Lower leg skin (tissue), 4 donors: ENCODE data around the gene PARN. TPM values are rescaled to one million over a fixed set of nuclear protein-coding genes. Genes with fewer than 3 reads are reported as not detected.

Experiments used
- DNase-seq, 2 donors: peaks; one replicate each; pipeline ENCODE4 v3.0.0-alpha.2; 2019; ENCODE audit warnings: low spot score in 2 of 2
- H3K4me3 ChIP-seq: fragments of 200-600 bp; sonication (generic); 2 replicates; pipeline ENCODE4 v1.5.1; 2017; ENCODE audit warnings: mild to moderate bottlenecking, low read depth; ENCODE audit not compliant: poor library complexity, severe bottlenecking
- POLR2A ChIP-seq, 2 donors: fragments of 450-650 bp; IDR thresholded peaks; one replicate each; pipeline ENCODE4 v1.6.1; 2016 to 2017; ENCODE audit warnings: antibody characterized with exemption in 2 of 2, mild to moderate bottlenecking in 1 of 2, moderate library complexity in 1 of 2
- WGBS, 2 donors: methylation state at CpG; one replicate each; pipeline ENCODE4 v1.1.5; 2018; 5-methylcytosine and 5-hydroxymethylcytosine counted together
- intact Hi-C: fragments of 100-400 bp; cut with DNase I; formaldehyde crosslinking; loops from one replicate; pipeline ENCODE4 v1.15.0; 2023; ENCODE audit warnings: low total_unique reads
- total RNA-seq, 4 donors: library from RNA; depleted of rRNA; stranded (reverse); fragments of >200 nt; gene quantifications; one replicate each; pipeline ENCODE4 v1.1.0, GENCODE V29; 2016
- TF ChIP-seq, protein P1 (sequence below), 3 donors: fragments of 450-650 bp; IDR thresholded peaks; one replicate each; pipeline ENCODE4 v1.5.1; 2016; ENCODE audit warnings: antibody characterized with exemption in 3 of 3, mild to moderate bottlenecking in 3 of 3, moderate library complexity in 2 of 3

The PARN gene
- total RNA-seq, 4 donors from 2014 or later = 23.4 to 28.7 (median 25.4) TPM

DNA sequence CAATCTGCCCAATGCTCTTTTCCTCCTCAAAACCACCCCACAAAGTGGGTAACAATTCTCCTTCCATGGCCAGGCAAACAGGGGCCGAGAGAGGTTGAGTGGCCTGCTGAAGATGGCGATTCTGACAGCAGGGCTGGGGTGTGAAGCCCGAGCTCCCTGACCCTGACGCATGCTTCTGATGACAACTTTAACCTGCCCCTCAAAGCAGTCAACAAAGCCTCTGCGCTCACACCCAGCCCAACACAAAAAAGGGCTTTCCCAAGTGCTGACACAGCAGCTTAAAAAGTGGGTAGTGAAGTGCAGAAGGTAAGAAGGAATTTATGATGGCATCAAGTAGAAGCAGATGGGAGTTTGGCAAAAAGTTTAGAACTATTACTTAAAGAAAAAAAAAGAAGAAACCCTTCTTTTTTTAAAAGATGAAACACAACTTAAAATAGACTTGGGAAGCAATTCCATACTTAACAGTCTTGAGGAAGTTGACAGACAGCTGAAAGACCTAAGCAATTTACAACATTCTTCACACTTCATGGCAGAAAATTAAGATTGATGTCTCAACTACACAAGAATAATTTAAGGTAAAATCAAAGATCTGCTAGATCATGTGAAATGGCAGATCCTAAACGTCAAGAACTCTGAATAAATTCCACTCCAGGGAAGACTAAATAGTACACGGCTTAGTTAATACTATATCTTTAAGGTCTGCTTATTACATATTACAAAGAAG lies 133.9 kb downstream of the PARN start:
- WGBS, 2 donors = 78 to 83% methylated on average over 7 of the region's 7 CpGs
- intact Hi-C loops = no loop called here
- TF ChIP-seq, protein P1, sequence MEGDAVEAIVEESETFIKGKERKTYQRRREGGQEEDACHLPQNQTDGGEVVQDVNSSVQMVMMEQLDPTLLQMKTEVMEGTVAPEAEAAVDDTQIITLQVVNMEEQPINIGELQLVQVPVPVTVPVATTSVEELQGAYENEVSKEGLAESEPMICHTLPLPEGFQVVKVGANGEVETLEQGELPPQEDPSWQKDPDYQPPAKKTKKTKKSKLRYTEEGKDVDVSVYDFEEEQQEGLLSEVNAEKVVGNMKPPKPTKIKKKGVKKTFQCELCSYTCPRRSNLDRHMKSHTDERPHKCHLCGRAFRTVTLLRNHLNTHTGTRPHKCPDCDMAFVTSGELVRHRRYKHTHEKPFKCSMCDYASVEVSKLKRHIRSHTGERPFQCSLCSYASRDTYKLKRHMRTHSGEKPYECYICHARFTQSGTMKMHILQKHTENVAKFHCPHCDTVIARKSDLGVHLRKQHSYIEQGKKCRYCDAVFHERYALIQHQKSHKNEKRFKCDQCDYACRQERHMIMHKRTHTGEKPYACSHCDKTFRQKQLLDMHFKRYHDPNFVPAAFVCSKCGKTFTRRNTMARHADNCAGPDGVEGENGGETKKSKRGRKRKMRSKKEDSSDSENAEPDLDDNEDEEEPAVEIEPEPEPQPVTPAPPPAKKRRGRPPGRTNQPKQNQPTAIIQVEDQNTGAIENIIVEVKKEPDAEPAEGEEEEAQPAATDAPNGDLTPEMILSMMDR (IDR thresholded peaks at IDR 0.05) = no peak
- TF ChIP-seq POLR2A (IDR thresholded peaks at IDR 0.05) = no peak

GRCh38 chr16:14495213-14496046 lies 134.6 kb downstream of the PARN start:
- intact Hi-C loops = no loop called here
- TF ChIP-seq POLR2A (IDR thresholded peaks at IDR 0.05) = no peak
- TF ChIP-seq, protein P1 (IDR thresholded peaks at IDR 0.05) = no peak
- H3K4me3 ChIP-seq = no peak overlapping the region
- 95 to 98% methylated on average over 18 of the region's 18 CpGs for WGBS, 2 donors
- no peak for DNase-seq

More for the DNA sequence above, 133.9 kb downstream of the PARN start:
- no peak for DNase-seq
- no peak overlapping the region for H3K4me3 ChIP-seq

DNA sequence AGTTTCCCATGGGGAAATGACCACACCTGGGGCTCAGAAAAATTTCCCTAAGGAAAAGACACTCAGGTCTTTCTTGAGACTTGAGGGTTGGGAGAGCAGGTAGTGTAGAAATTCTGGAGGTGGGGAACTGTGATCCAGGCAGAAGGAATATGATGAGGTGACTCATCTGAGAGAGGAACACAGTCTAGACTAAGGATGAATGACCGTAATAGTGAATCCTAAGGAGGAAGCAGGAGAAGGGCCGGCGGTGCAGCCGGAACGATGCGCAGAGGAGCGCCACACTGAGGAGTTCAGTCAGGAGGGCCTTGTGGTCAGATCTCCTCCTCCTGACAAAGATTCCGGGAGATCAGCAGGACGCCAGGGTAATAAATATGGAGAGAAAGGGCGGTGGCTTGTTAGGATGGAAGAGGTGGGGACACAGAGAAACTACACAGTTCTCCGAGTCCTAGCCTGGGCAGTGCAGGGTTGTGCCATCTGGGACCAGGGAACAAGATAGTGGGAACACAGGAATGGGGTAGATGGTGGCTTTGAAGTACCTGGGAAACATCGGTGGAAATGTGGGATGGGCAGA lies 135.6 kb downstream of the PARN start:
- TF ChIP-seq POLR2A (IDR thresholded peaks at IDR 0.05) = no peak
- TF ChIP-seq, protein P1 (IDR thresholded peaks at IDR 0.05) = no peak
- DNase-seq = no peak
- intact Hi-C loops = no loop called here

GRCh38 chr16:14493791-14494190 lies 136.3 kb downstream of the PARN start:
- no peak for DNase-seq
- H3K4me3 ChIP-seq = no peak overlapping the region
- TF ChIP-seq, protein P1 (IDR thresholded peaks at IDR 0.05) = no peak
- TF ChIP-seq POLR2A (IDR thresholded peaks at IDR 0.05) = no peak
- 90 to 95% methylated on average over 5 of the region's 5 CpGs for WGBS, 2 donors
- intact Hi-C loops = no loop called here

More for the DNA sequence above, 135.6 kb downstream of the PARN start:
- whole genome bisulfite sequencing, 2 donors = 97% methylated on average over 12 of the region's 12 CpGs
- no peak overlapping the region for H3K4me3 ChIP-seq

DNA sequence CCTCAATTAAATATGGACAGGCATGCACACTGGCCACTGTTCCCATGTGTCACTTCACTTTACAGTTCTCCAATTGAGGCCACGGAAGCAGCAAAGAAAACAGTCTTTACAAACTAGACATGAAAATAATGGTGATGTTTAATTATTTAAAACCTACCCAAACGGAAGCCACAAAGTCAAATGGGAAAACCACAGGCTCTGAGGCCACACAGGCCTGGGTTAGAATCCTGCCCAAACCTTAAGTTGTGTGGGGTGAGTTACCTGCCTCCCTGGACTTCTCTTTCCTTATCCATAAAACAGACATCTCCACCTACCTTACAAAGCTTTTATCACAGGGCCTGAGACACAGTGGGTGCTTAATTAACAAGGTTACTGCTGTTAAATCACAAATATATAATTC lies 137.4 kb downstream of the PARN start:
- intact Hi-C loops = no loop called here
- H3K4me3 ChIP-seq = no peak overlapping the region
- TF ChIP-seq POLR2A (IDR thresholded peaks at IDR 0.05) = no peak
- TF ChIP-seq, protein P1 (IDR thresholded peaks at IDR 0.05) = no peak
- 74 to 88% methylated on average over 2 of the region's 2 CpGs for WGBS, 2 donors
- no peak for DNase-seq
